Suppressor macrophage treated with lipopolysaccharide for 4 hours (primary cell): ENCODE results near the gene UBN2.

Experiments
- DNase-seq: peaks from one replicate; pipeline ENCODE4 v3.0.0-alpha.2; 2020

UBN2 gene

GRCh38 chr7:139232904-139233303 lies 1.9 kb downstream of the UBN2 start:
- peak; percentile 37 for DNase-seq

GRCh38 chr7:139241258-139241657 lies 10.2 kb downstream of the UBN2 start:
- no peak for DNase-seq

DNA sequence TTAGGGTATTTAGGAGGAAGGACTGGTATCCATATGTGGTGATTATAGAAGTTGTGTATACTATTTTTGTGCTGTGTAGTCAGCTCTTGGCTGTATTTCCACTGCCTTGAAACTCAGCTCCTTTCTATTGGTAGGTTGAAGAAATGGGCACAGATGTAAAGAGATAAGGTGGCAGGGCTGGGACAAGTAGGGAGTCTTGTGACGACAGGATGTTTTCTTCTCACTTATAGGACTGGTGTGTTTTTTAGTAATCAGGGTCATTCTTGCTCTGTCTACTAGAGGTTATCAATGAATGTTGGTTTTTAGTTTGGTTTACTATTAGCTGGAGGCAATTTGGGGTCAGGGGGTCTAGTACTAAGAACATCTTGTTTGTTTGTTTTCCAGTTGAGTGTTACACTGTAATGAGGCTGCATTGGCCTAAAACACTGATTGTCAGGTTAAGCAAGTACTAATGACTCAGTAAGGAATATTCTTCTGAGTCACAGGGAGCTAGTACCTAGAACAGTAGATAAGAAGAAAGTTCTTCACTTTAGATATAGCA lies 11.8 kb downstream of the UBN2 start:
- DNase-seq, result no peak

DNA sequence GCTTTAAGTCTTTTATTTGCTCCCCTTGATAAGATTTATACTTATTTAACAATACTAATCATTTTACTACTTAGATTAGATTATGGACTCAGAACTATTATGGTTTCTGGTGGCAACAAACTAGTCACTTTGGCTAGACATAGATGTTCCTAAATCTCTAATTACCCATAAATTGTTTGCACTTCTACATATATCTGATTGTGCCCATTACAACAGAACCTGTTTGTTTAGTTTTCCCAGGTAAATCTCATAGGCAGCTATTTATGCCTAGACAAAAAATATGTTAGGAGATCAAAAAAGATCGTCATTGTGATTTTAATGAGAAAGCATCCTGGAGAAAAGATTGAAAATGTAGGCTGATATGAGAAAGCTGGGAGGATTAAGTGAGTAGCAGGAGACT lies 14.4 kb downstream of the UBN2 start:
- no peak for DNase-seq

GRCh38 chr7:139246494-139246893 lies 15.5 kb downstream of the UBN2 start:
- DNase-seq, result no peak

DNA sequence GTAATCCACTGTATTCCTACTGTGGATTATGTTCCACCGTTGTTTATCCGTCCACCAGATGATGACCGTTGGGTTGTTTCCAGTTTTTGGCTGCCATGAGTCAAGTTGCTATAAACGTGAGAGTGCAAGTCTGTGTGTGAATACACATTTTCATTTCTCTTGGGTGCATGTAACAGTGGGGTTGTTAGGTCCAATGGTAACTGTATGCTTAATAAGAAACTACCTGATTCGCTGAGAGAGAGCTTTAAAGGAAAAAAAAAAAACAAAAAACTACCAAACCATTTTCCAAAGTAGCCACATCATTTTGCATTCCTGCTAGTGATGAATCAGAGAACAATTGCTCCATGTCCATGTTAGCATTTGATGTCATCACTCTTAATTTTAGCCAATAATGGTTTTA lies 15.9 kb downstream of the UBN2 start:
- DNase-seq, result no peak

- no peak for DNase-seq
Measured at GRCh38 chr7:139249179-139249810, 18.3 kb downstream of the UBN2 start.

GRCh38 chr7:139252451-139252850 lies 21.4 kb downstream of the UBN2 start:
- no peak for DNase-seq

DNA sequence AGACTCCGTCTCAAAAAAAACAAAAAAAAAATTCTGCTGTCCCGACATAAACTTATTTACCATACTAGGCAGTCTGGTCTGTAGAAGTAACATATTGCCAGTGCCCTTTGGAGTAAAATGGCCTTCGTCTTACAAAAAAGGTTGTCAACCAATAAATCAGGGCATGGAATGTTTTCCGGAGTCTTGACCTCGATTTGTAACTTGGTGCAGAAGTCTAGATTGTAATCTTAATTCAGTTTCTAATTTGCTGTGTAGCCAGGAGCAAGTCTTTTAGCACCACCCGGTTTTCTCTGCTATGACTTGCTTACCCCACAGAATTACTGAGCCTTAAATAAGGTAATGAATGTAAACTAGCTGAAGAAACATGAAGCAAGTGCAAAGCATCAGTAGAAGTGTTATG lies 23.2 kb downstream of the UBN2 start:
- no peak for DNase-seq

GRCh38 chr7:139254728-139255127 lies 23.7 kb downstream of the UBN2 start:
- no peak for DNase-seq

DNA sequence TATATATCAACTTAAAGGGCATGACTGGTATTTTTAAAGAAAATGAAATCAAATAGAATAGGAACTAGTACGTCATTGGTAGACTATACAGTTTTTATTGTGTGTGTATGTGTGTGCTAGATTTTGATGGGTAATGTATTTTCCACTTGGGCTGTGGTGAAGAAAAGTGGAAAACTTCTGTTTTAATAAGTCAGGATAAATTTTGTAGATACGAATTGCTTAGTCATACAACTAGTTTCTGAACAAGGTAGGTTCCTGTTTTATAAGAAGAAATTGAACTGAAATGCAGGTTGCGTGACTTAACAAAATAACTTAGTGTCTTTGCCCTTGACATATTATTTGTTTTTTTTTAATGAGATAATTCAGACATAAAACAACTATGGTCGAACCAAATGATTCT lies 24.3 kb downstream of the UBN2 start:
- no peak for DNase-seq

DNA sequence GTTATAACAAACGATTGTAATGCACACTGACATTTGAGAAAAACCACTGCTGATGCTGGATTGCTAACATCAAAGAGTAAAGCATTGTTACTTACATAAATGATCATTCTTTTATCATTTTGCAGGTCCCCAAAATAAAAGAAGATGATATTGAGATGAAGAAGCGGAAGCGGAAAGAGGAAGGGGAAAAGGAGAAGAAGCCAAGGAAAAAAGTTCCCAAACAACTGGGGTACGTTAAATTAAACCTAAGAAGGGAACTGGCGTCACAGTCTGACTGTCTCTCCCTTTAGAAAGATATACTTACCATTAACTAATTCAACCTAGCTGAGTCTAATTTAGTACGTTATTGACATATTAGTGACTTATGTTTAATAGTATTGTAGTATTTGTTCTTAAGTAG lies 28.1 kb downstream of the UBN2 start:
- DNase-seq, result peak; percentile 28

DNA sequence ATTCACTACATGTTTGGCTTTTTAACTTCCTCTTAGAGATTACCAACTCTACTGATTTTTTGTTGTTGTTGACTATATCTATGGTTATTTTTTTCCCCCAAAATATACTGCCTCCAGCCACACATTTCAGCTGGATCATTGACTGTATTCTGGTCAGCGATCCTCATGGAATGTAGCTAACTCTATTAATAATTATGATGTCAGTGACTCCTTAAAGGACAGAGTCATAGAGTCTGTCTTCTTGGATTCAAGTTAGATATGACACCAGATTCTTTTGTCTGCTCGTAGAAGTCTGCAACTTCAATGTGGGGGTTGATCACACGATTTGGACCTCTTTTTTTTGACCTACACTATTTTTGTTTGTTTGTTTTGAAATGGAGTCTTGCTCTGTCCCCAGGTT lies 33.2 kb downstream of the UBN2 start:
- no peak for DNase-seq

GRCh38 chr7:139265673-139266072 lies 34.6 kb downstream of the UBN2 start:
- no peak for DNase-seq

DNA sequence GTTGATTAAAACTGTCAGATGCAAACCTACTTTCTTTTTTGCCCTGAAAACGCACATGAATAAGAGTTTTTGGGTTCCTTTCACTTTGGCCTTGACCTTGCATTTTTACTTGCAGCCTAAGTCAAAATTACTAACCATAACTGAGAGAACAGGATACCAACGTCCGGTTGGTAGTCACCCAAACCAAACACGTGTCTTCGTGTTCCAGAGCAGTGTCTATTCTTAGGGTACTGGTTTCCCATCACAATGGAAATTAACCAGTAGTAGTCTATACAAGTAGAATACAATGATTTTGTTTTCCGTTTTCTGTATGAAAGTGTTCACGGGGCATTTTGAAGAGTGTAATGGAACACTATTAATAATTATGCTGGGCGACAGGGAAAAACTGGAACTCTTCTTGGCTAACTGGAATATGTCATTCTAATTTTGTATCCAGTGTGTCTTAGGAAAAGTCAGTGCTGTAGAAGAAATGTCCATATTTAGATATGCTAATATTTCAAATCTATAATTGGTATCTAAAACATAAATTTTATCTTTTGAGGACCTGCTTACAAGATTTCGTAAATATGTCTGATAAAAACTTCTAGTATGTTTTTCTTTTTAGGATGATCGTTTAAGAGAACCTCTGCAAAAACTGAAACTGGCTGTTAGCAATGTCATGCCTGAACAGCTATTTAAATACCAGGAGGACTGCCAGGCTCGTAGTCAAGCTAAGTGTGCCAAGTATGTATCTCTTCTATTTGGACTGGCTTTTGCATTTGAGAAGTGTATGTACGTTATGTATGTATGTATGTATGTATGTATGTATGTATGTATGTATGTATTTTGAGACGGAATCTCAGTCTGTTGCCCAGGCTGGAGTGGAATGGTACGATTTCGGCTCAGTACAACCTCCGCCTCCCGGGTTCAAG lies 40.9 kb downstream of the UBN2 start:
- no peak for DNase-seq

DNA sequence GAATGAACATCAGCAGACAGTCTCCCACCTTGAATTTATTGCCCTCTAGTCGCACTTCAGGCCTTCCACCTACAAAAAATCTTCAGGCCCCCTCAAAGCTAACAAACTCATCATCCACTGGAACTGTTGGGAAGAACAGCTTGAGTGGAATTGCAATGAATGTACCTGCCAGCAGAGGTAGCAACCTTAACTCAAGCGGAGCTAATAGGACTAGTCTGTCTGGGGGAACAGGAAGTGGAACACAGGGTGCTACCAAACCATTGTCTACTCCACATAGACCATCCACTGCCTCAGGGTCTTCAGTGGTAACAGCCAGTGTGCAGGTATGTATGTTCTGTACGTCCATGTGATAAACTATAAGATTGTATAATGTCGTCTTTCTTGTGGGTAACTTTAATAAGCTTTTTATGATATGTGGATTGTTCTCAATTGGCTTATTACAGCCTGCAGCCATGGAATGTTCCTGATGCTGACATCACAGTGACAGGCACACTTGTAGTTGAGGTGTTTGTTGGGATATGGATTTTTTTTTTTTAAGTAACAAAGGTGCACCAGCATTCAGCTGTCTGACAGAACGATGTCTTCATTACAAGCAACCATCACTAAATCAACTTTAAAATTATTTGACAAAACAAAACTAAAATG lies 53.3 kb downstream of the UBN2 start:
- DNase-seq, result no peak

DNA sequence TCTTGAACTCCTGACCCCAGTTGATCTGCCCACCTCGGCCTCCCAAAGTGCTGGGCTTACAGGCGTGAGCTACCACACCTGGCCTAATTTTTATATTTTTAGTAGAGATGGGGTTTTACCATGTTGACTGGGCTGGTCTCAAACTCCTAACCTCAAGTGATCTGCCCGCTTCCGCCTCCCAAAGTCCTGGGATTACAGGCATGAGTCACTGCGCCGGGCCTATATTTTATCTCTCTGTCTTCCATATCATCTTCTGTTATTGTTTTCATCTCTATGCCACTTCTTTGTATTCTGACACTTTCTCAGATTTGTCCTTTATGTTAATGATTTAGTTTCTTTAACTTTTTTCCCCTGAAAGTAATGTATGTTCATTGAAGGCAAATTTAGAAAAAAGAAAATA lies 55.1 kb downstream of the UBN2 start:
- DNase-seq, result no peak

DNA sequence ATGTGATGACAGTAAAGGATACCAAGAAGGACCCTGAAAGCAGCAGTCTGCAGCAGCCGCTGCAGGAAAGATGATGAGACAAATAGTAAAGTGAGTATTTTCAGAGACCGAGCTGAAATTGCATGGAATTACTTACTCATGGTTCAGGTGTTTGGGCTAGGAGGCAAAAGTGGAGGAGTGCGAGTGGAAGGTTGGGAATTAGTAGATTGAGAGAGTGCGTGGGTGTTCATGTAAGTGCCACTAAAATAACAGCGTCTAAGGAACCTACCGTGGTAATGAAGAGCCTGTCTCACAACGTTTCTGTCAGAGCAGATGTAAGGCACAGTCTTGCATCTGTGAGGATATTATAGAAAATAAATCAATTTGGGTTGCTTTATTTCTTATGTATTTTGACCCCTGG lies 61.8 kb downstream of the UBN2 start:
- DNase-seq, result no peak

DNA sequence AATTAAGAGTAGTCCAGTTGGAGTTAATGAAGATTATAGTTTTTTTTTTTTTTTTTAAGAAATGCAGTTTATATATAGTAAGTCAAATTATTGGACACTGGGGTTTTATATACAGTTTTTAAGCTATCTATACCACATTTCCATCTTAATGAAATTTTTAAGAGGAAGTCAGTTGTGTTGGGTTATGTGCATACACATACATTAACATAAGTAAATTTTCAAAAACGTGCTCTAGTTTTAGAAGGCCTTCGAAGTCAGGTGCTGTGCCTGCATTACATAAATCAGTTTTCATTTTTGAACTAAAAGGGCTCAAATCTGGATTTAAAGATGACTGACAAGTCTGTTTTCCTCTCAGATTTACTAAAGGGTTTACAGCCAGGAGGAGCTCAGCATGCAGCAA lies 62.5 kb downstream of the UBN2 start:
- DNase-seq, result no peak

GRCh38 chr7:139294241-139294640 lies 63.2 kb downstream of the UBN2 start:
- no peak for DNase-seq

DNA sequence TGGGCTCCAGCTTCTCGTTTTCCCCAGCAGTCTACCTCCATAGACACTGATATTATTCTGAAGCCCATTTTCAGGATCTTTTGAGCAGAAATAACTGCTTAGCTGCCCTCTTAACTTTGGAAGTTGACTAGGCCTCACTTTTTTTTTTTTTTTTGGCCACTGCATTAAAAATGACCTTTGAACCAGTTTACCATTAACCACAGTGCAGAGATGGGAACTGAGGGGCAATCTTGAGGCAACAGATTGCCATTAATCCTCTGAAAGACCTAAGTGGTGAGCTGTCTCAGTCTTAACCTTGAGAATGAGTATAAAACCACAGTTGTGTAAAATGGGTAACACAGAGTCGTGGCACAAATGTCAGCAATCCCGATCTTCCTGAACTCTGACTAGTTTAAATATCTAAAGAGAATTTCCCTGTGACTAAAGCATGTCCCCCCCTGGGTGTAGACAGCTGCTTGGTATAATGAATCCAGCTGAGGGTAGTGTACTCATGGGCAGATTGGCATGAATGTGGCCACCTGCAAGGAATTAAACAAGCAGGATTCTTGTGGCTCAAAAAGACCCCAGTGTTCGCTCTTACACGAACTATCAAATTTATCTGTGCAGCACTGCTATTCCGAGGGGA lies 64.0 kb downstream of the UBN2 start:
- DNase-seq, result no peak

GRCh38 chr7:139297795-139298194 lies 66.8 kb downstream of the UBN2 start:
- no peak for DNase-seq

- no peak for DNase-seq
Measured at GRCh38 chr7:139299296-139299695, 68.3 kb downstream of the UBN2 start.
